Smooth muscle cell (in vitro differentiated cells): ENCODE data around the gene GSDMA. TPM values are rescaled to one million over a fixed set of nuclear protein-coding genes. Genes with fewer than 3 reads are reported as not detected.

Source experiments
- DNase-seq: peaks from one replicate; lab custom pipeline; 2025; ENCODE audit not compliant: unreplicated experiment; lab: John Stamatoyannopoulos, UW
- H2AFZ ChIP-seq: fragments of 200-600 bp; sonication (generic); 2 replicates; pipeline ENCODE4 v1.6.0; 2016; ENCODE audit warnings: antibody characterized with exemption, low read depth, mild to moderate bottlenecking
- H3F3A ChIP-seq: fragments of 200-600 bp; sonication (generic); 2 replicates; pipeline ENCODE4 v1.6.0; 2017; ENCODE audit warnings: antibody characterized with exemption, low read depth
- H3K27ac ChIP-seq: fragments of 200-600 bp; sonication (generic); 2 replicates; pipeline ENCODE4 v1.5.1; 2016; ENCODE audit warnings: low read depth, mild to moderate bottlenecking
- H3K27me3 ChIP-seq: fragments of 200-600 bp; sonication (generic); 2 replicates; pipeline ENCODE4 v1.6.1; 2016; ENCODE audit warnings: low read depth, mild to moderate bottlenecking
- H3K36me3 ChIP-seq: fragments of 200-600 bp; sonication (generic); 2 replicates; pipeline ENCODE4 v1.5.1; 2016; ENCODE audit warnings: low read depth
- H3K4me1 ChIP-seq: fragments of 200-600 bp; sonication (generic); 2 replicates; pipeline ENCODE4 v1.5.1; 2016; ENCODE audit warnings: low read depth
- H3K4me2 ChIP-seq: fragments of 200-600 bp; sonication (generic); 2 replicates; pipeline ENCODE4 v1.6.0; 2016; ENCODE audit warnings: mild to moderate bottlenecking
- H3K4me3 ChIP-seq: fragments of 200-600 bp; sonication (generic); 2 replicates; pipeline ENCODE4 v1.5.1; 2016; ENCODE audit warnings: mild to moderate bottlenecking
- H3K79me2 ChIP-seq: fragments of 200-600 bp; sonication (generic); 2 replicates; pipeline ENCODE4 v1.6.0; 2016; ENCODE audit warnings: low read depth, mild to moderate bottlenecking
- H3K9ac ChIP-seq: fragments of 200-600 bp; sonication (generic); 2 replicates; pipeline ENCODE4 v1.6.0; 2016; ENCODE audit warnings: low read depth
- H3K9me3 ChIP-seq: fragments of 200-600 bp; sonication (generic); replicated peaks from 2 replicates; pipeline ENCODE4 v1.5.1; 2016; ENCODE audit warnings: low read depth
- H4K20me1 ChIP-seq: fragments of 200-600 bp; sonication (generic); 2 replicates; pipeline ENCODE4 v1.6.0; 2016; ENCODE audit warnings: low read depth
- CTCF ChIP-seq: fragments of 200-600 bp; sonication (generic); IDR thresholded peaks from 2 replicates; pipeline ENCODE4 v1.5.1; 2017; ENCODE audit warnings: borderline replicate concordance, mild to moderate bottlenecking, antibody characterized with exemption; ENCODE audit not compliant: insufficient read depth, poor library complexity, severe bottlenecking
- WGBS: methylation state at CpG from one replicate; pipeline ENCODE4 v1.1.7; 2016; ENCODE audit warnings: low lambda C conversion rate; 5-methylcytosine and 5-hydroxymethylcytosine counted together
- polyA plus RNA-seq: library from polyadenylated mRNA; unstranded; fragments of >200 nt; fragmentation: Nextera tagmentation; extraction: Ambion mirVana; gene quantifications from 2 replicates; pipeline ENCODE4 v1.2.1, GENCODE V29; 2016
- total RNA-seq: library from RNA; depleted of rRNA; stranded (reverse); fragments of >200 nt; gene quantifications from 2 replicates; pipeline ENCODE4 v1.2.3, GENCODE V29; 2014

GSDMA gene
- total and polyA plus RNA-seq, 2 experiments from 2014 or later: 0.31 to 0.50 TPM

DNA sequence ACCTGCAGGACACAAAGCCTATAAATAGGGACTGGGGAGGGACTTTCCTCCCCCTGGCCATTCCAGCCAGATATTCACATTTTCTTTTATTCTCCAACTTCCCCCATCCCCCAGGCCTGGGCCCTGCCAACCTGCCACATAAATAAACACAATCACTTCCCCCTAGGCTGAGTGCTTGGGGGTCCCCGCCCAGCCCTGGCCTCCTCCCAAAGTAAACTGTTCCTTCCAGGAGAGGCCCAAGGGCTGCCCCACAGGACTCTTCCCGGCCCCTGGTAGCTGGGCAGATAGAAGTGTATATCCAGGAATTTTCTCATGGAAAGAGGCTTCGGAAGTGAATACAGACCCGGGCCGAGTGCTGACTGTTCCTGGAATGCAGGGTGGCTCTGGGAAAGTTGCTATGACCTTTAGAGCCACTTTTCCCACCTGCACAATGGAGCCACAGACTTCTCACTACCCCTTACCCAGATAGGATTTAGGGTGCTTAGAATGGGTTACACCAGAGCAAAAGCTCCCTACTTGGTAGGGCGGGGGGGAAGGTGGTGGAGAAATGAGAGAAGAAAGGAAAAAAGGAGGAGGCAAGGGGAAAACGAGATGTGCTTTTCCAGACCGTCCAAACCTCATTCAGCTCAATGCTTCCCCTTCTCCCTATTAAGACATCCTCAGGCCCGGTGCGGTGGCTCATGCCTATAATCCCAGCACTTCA, 60.9 kb downstream of the GSDMA start:
- Histone ChIP-seq H3K27me3 (no peaks in the 10 kb centered on the region), H3K4me1 (peaks cover 4% of the 10 kb centered on the region), H3F3A (no peaks in the 10 kb centered on the region), H3K9me3 (no peaks in the 10 kb centered on the region), H3K79me2 (no peaks in the 10 kb centered on the region), H3K4me3 (no peak overlapping the region), H3K9ac (no peak overlapping the region), H3K4me2 (no peak overlapping the region), H3K27ac (no peak overlapping the region), H2AFZ (no peak overlapping the region), H3K36me3 (peaks cover 9% of the 10 kb centered on the region), H4K20me1 (no peaks in the 10 kb centered on the region)
- WGBS: 93% methylated on average over 10 of the region's 10 CpGs
- DNase-seq: no peak
- TF ChIP-seq CTCF: no peak

- H3K9me3 ChIP-seq: no peaks in the 10 kb centered on the region
- WGBS: 97% methylated on average over 8 of the region's 8 CpGs
- no peak overlapping the region for H3K4me3 ChIP-seq
- H3K27ac ChIP-seq: no peak overlapping the region
- no peak overlapping the region for H3K4me2 ChIP-seq
- no peak for TF ChIP-seq CTCF
- H3K36me3 ChIP-seq: peaks cover 9% of the 10 kb centered on the region
- H3K79me2 ChIP-seq: no peaks in the 10 kb centered on the region
- H3F3A ChIP-seq: no peaks in the 10 kb centered on the region
- no peak overlapping the region for H2AFZ ChIP-seq
- no peak overlapping the region for H3K9ac ChIP-seq
- no peaks in the 10 kb centered on the region for H4K20me1 ChIP-seq
- DNase-seq: no peak
- H3K4me1 ChIP-seq: no peaks in the 10 kb centered on the region
- no peaks in the 10 kb centered on the region for H3K27me3 ChIP-seq
Observed at GRCh38 chr17:40024901-40025300, 62.1 kb downstream of the GSDMA start.

GRCh38 chr17:40025559-40025958, 62.8 kb downstream of the GSDMA start:
- Histone ChIP-seq H3K27me3 (no peaks in the 10 kb centered on the region), H3F3A (no peaks in the 10 kb centered on the region), H3K9ac (no peak overlapping the region), H2AFZ (no peak overlapping the region), H3K79me2 (no peaks in the 10 kb centered on the region), H3K4me3 (no peak overlapping the region), H3K36me3 (peaks cover 9% of the 10 kb centered on the region), H3K4me2 (no peak overlapping the region), H4K20me1 (no peaks in the 10 kb centered on the region), H3K9me3 (no peaks in the 10 kb centered on the region), H3K27ac (no peak overlapping the region), H3K4me1 (no peaks in the 10 kb centered on the region)
- no peak for TF ChIP-seq CTCF
- DNase-seq: no peak
- 100% methylated on average over 2 of the region's 2 CpGs for WGBS
